ENCODE results near the gene DSP. TPM values are rescaled to one million over a fixed set of nuclear protein-coding genes. Genes with fewer than 3 reads are reported as not detected.
A peak's percentile ranks its signal among the peaks of the same experiment; 100 is the strongest.

DSP gene
- total and polyA plus RNA-seq, 2 of the 13 experiments (the other 11 are each of a cell fraction or from before 2014, with no cell fraction given): 89.8 to 117 TPM

GRCh38 chr6:7505189-7505699 lies 36.2 kb upstream of the DSP start (continued):
- TF ChIP-seq ZNF589 (CRISPR knock-in tag; conservative IDR thresholded peaks at IDR 0.05) (no peak), SRSF1 (optimal IDR thresholded peaks at IDR 0.05; ENCODE audit: low read depth, low read length) (no peak), SRF (IDR thresholded peaks at IDR 0.05; ENCODE audit: low read depth, low read length) (no peak), MAFK (conservative IDR thresholded peaks at IDR 0.05 in 1 of 2, IDR thresholded peaks at IDR 0.05 in 1 of 2; ENCODE audit: low read length in 2 of 2) (no peak), TEAD3 (CRISPR knock-in tag; optimal IDR thresholded peaks at IDR 0.05; ENCODE audit: borderline replicate concordance) (peak; percentile 7), PRMT3 (CRISPR knock-in tag; IDR thresholded peaks at IDR 0.05; ENCODE audit: borderline replicate concordance, low read depth) (no peak), FOSL2 (CRISPR knock-in tag; IDR thresholded peaks at IDR 0.05) (peak; percentile 90), ZNF672 (CRISPR knock-in tag; IDR thresholded peaks at IDR 0.05) (no peak), YEATS2 (CRISPR knock-in tag; IDR thresholded peaks at IDR 0.05; ENCODE audit: borderline replicate concordance) (no peak), MEF2D (CRISPR knock-in tag; IDR thresholded peaks at IDR 0.05) (no peak), KDM5A (IDR thresholded peaks at IDR 0.05; ENCODE audit: borderline replicate concordance, low read length) (no peak), EZH2 (conservative IDR thresholded peaks at IDR 0.05; ENCODE audit: low read depth, low read length) (no peak), MAFF (IDR thresholded peaks at IDR 0.05; ENCODE audit: low read depth, low read length) (no peak), CCDC6 (CRISPR knock-in tag; IDR thresholded peaks at IDR 0.05) (no peak), HMG20A (CRISPR knock-in tag; IDR thresholded peaks at IDR 0.05; ENCODE audit: borderline replicate concordance) (0 out of 2 replicates have a peak, but pooled peaks have one; percentile 23), MYC (CRISPR knock-in tag; IDR thresholded peaks at IDR 0.05; ENCODE audit: borderline replicate concordance) (no peak), THRA (CRISPR knock-in tag; IDR thresholded peaks at IDR 0.05; ENCODE audit: borderline replicate concordance) (no peak), SSRP1 (CRISPR knock-in tag; IDR thresholded peaks at IDR 0.05) (no peak), FOSL1 (CRISPR knock-in tag; IDR thresholded peaks at IDR 0.05; ENCODE audit: borderline replicate concordance) (0 out of 2 replicates have a peak, but pooled peaks have one; percentile 12), ZNF678 (CRISPR knock-in tag; IDR thresholded peaks at IDR 0.05) (no peak), ZNF451 (CRISPR knock-in tag; IDR thresholded peaks at IDR 0.05) (no peak), ZNF383 (CRISPR knock-in tag; IDR thresholded peaks at IDR 0.05; ENCODE audit: borderline replicate concordance) (no peak), ATF1 (CRISPR knock-in tag; IDR thresholded peaks at IDR 0.05) (no peak), ZC3H13 (CRISPR knock-in tag; IDR thresholded peaks at IDR 0.05) (no peak)
